MM.1S (cell line): ENCODE data around the gene IFT80.

Source experiments
- DNase-seq: peaks from one replicate; pipeline ENCODE4 v3.0.0-alpha.2; 2015
- H2AFZ ChIP-seq: fragments of 300-600 bp; sonication (generic); 2 replicates; pipeline ENCODE4 v1.6.0; 2016; ENCODE audit warnings: antibody characterized with exemption, low read length
- H3F3A ChIP-seq: fragments of 300-600 bp; sonication (generic); 2 replicates; pipeline ENCODE4 v1.6.1; 2016; ENCODE audit warnings: mild to moderate bottlenecking, antibody characterized with exemption, low read length, moderate library complexity, mixed read lengths; ENCODE audit not compliant: insufficient read depth
- H3K27ac ChIP-seq: fragments of 300-600 bp; sonication (generic); 2 replicates; pipeline ENCODE4 v1.5.1; 2016; ENCODE audit warnings: mild to moderate bottlenecking, low read length
- H3K27me3 ChIP-seq: fragments of 300-600 bp; sonication (generic); replicated peaks from 2 replicates; pipeline ENCODE4 v1.6.0; 2016; ENCODE audit warnings: low read length; ENCODE audit not compliant: insufficient read depth
- H3K36me3 ChIP-seq: fragments of 300-600 bp; sonication (generic); replicated peaks from 2 replicates; pipeline ENCODE4 v1.6.1; 2016; ENCODE audit warnings: mild to moderate bottlenecking, low read length, mixed read lengths; ENCODE audit not compliant: insufficient read depth
- H3K4me1 ChIP-seq: fragments of 300-600 bp; sonication (generic); 2 replicates; pipeline ENCODE4 v1.6.1; 2016; ENCODE audit warnings: low read length, mixed read lengths
- H3K4me2 ChIP-seq: fragments of 300-600 bp; sonication (generic); 2 replicates; pipeline ENCODE4 v1.6.0; 2016; ENCODE audit warnings: low read depth, low read length
- H3K4me3 ChIP-seq: fragments of 300-600 bp; sonication (generic); 2 replicates; pipeline ENCODE4 v1.5.1; 2016; ENCODE audit warnings: low read length, mixed read lengths
- H3K79me2 ChIP-seq: fragments of 300-600 bp; sonication (generic); 2 replicates; pipeline ENCODE4 v1.6.1; 2016; ENCODE audit warnings: mixed run types, low read length, mixed read lengths
- H3K9ac ChIP-seq: fragments of 300-600 bp; sonication (generic); 2 replicates; pipeline ENCODE4 v1.6.1; 2016; ENCODE audit warnings: low read length, mixed read lengths
- H3K9me2 ChIP-seq: fragments of 300-600 bp; sonication (generic); replicated peaks from 2 replicates; pipeline ENCODE4 v1.6.1; 2016; ENCODE audit warnings: mild to moderate bottlenecking, low read length, mixed read lengths; ENCODE audit not compliant: insufficient read depth
- H3K9me3 ChIP-seq: fragments of 300-600 bp; sonication (generic); replicated peaks from 2 replicates; pipeline ENCODE4 v1.6.1; 2016; ENCODE audit warnings: mild to moderate bottlenecking, low read length, mixed read lengths; ENCODE audit not compliant: insufficient read depth
- H4K20me1 ChIP-seq: fragments of 300-600 bp; sonication (generic); 2 replicates; pipeline ENCODE4 v1.6.1; 2016; ENCODE audit warnings: mild to moderate bottlenecking, low read length, moderate library complexity, mixed read lengths; ENCODE audit not compliant: insufficient read depth
- CTCF ChIP-seq: fragments of 300-600 bp; sonication (generic); IDR thresholded peaks from 2 replicates; pipeline ENCODE4 v1.5.1; 2016; ENCODE audit warnings: antibody characterized with exemption, low read length, mixed read lengths
- EZH2 ChIP-seq: fragments of 300-600 bp; sonication (generic); optimal IDR thresholded peaks from 2 replicates; pipeline ENCODE3; 2017; ENCODE audit warnings: low read depth, mild to moderate bottlenecking, antibody characterized with exemption, low read length, mixed read lengths
- EZH2phosphoT487 ChIP-seq: fragments of 300-600 bp; sonication (generic); IDR thresholded peaks from 2 replicates; pipeline ENCODE4 v1.6.1; 2018; ENCODE audit warnings: antibody characterized with exemption, low read length

The IFT80 gene

GRCh38 chr3:160220038-160220437 is 179.0 kb downstream of the IFT80 start:
- Histone ChIP-seq H3K27ac (no peak overlapping the region), H3F3A (no peaks in the 10 kb centered on the region; the same call in 1 of the 2 replicates), H3K79me2 (no peaks in the 10 kb centered on the region), H4K20me1 (no peaks in the 10 kb centered on the region), H3K4me2 (no peak overlapping the region), H3K9me3 (no peaks in the 10 kb centered on the region), H2AFZ (no peak overlapping the region), H3K27me3 (0 out of 2 replicates have a peak, but pooled peaks cover 4% of the 10 kb centered on the region), H3K4me3 (no peak overlapping the region), H3K36me3 (no peaks in the 10 kb centered on the region), H3K4me1 (no peaks in the 10 kb centered on the region), H3K9me2 (no peaks in the 10 kb centered on the region), H3K9ac (no peak overlapping the region)
- TF ChIP-seq EZH2 = no peak
- TF ChIP-seq CTCF = no peak
- no peak for TF ChIP-seq EZH2phosphoT487
- DNase-seq = no peak

- DNase-seq = no peak
- Histone ChIP-seq H4K20me1 (no peaks in the 10 kb centered on the region), H3K36me3 (no peaks in the 10 kb centered on the region), H3K9me3 (no peaks in the 10 kb centered on the region), H3K4me2 (no peak overlapping the region), H3K27ac (no peak overlapping the region), H3F3A (no peaks in the 10 kb centered on the region; the same call in 1 of the 2 replicates), H2AFZ (no peak overlapping the region), H3K4me3 (no peak overlapping the region), H3K79me2 (no peaks in the 10 kb centered on the region), H3K27me3 (no peaks in the 10 kb centered on the region), H3K9ac (no peak overlapping the region), H3K4me1 (no peaks in the 10 kb centered on the region), H3K9me2 (no peaks in the 10 kb centered on the region)
- no peak for TF ChIP-seq EZH2
- TF ChIP-seq EZH2phosphoT487 = no peak
- no peak for TF ChIP-seq CTCF
These were observed 180.9 kb downstream of the IFT80 start for GRCh38 chr3:160218136-160218535.

GRCh38 chr3:160217675-160218074 is 181.3 kb downstream of the IFT80 start:
- Histone ChIP-seq H3K27me3 (no peaks in the 10 kb centered on the region), H3K4me1 (no peaks in the 10 kb centered on the region), H3K4me2 (no peak overlapping the region), H3K27ac (no peak overlapping the region), H3K9me3 (no peaks in the 10 kb centered on the region), H2AFZ (no peak overlapping the region), H3K9ac (no peak overlapping the region), H3K9me2 (no peaks in the 10 kb centered on the region), H3F3A (no peaks in the 10 kb centered on the region; the same call in 1 of the 2 replicates), H3K4me3 (no peak overlapping the region), H4K20me1 (no peaks in the 10 kb centered on the region), H3K36me3 (no peaks in the 10 kb centered on the region), H3K79me2 (no peaks in the 10 kb centered on the region)
- TF ChIP-seq EZH2phosphoT487 = no peak
- no peak for TF ChIP-seq EZH2
- no peak for TF ChIP-seq CTCF
- DNase-seq = no peak
